Breast epithelium (tissue), 4 donors: Measurements from ENCODE around the gene PCDHGA8. TPM values are rescaled to one million over a fixed set of nuclear protein-coding genes. Genes with fewer than 3 reads are reported as not detected.

Experiments
- DNase-seq, 2 donors: peaks; one replicate each; pipeline ENCODE4 v3.0.0-alpha.2; 2019; ENCODE audit warnings: low spot score in 2 of 2
- H3K27ac ChIP-seq, 2 donors: fragments of 200-600 bp; sonication (generic) in 1 of 2; one replicate each; pipeline ENCODE4 v1.5.1; 2016 to 2019; ENCODE audit warnings: mild to moderate bottlenecking in 1 of 2
- H3K27me3 ChIP-seq, 2 donors: fragments of 200-600 bp; sonication (generic) in 1 of 2; one replicate each; pipeline versions ENCODE4 v1.5.1 to v1.6.0; 2017 to 2019; ENCODE audit warnings: control low read depth in 1 of 2, mild to moderate bottlenecking in 1 of 2
- H3K36me3 ChIP-seq: fragments of 200-600 bp; one replicate; pipeline ENCODE4 v1.5.1; 2019
- H3K4me1 ChIP-seq, 2 donors: fragments of 200-600 bp; sonication (generic); one replicate each; pipeline ENCODE4 v1.5.1; 2016 to 2019; ENCODE audit warnings: control low read depth in 1 of 2
- H3K4me3 ChIP-seq, 3 donors: fragments of 200-600 bp; sonication (generic); 1 replicate in 2 of 3; 2 replicates in 1 of 3; pipeline ENCODE4 v1.5.1; 2016 to 2019; ENCODE audit warnings: mild to moderate bottlenecking in 3 of 3, moderate library complexity in 2 of 3
- H3K9me3 ChIP-seq, 2 donors: fragments of 200-600 bp; sonication (generic) in 1 of 2; one replicate each; pipeline ENCODE4 v1.5.1; 2016 to 2019; ENCODE audit warnings: control low read depth in 1 of 2
- CTCF ChIP-seq, 3 donors: fragments of 450-650 bp; IDR thresholded peaks; one replicate each; pipeline ENCODE4 v1.5.1; 2016 to 2017; ENCODE audit warnings: antibody characterized with exemption in 3 of 3, mild to moderate bottlenecking in 3 of 3, moderate library complexity in 3 of 3
- POLR2A ChIP-seq: fragments of 450-650 bp; IDR thresholded peaks from one replicate; pipeline ENCODE4 v1.6.1; 2016; ENCODE audit warnings: antibody characterized with exemption, mild to moderate bottlenecking, moderate library complexity
- POLR2AphosphoS5 ChIP-seq, 3 donors: sonication (generic); formaldehyde crosslinking; IDR thresholded peaks; one replicate each; pipeline ENCODE4 v1.6.1; 2017; ENCODE audit warnings: antibody characterized with exemption in 3 of 3
- intact Hi-C: fragments of 100-400 bp; cut with DNase I; formaldehyde crosslinking; loops from one replicate; pipeline ENCODE4 v1.15.1; 2023; ENCODE audit warnings: low total_unique reads
- total RNA-seq, 3 donors: library from RNA; depleted of rRNA; stranded (reverse); fragments of >200 nt; gene quantifications; one replicate each; pipeline ENCODE4 v1.1.0, GENCODE V29; 2016

PCDHGA8 gene
- total RNA-seq, 3 donors from 2014 or later, result 2.6 to 7.2 (median 6.0) TPM

- TF ChIP-seq POLR2AphosphoS5 (IDR thresholded peaks at IDR 0.05) (no peak), CTCF (IDR thresholded peaks at IDR 0.05) (no peak), POLR2A (no peak)
- Histone ChIP-seq H3K27ac (no peak overlapping the region), H3K9me3 (peaks cover 74 to 96% of the 10 kb centered on the region in 2 donors), H3K4me1 (no peaks in the 10 kb centered on the region), H3K36me3 (no peaks in the 10 kb centered on the region), H3K27me3 (peaks cover 0 to 3% of the 10 kb centered on the region in 2 donors), H3K4me3 (peak overlapping the region in 1 of 3 donors; percentile 47)
- no peak for DNase-seq
- intact Hi-C loops, result no loop called here
Observed at GRCh38 chr5:141355641-141356040, 36.8 kb upstream of the PCDHGA8 start.

- DNase-seq, result no peak
- no peaks in the 10 kb centered on the region for H3K4me1 ChIP-seq
- TF ChIP-seq POLR2A, result no peak
- no peak for TF ChIP-seq CTCF (IDR thresholded peaks at IDR 0.05)
- TF ChIP-seq POLR2AphosphoS5 (IDR thresholded peaks at IDR 0.05), result no peak
- H3K27ac ChIP-seq, result no peak overlapping the region
- H3K4me3 ChIP-seq, result no peak overlapping the region
- intact Hi-C loops, result no loop called here
- H3K9me3 ChIP-seq, result peaks cover 74 to 96% of the 10 kb centered on the region in 2 donors
- H3K27me3 ChIP-seq, result no peaks in the 10 kb centered on the region
- no peaks in the 10 kb centered on the region for H3K36me3 ChIP-seq
Observed at GRCh38 chr5:141356133-141356532, 36.3 kb upstream of the PCDHGA8 start.

- intact Hi-C loops, result no loop called here
Observed at GRCh38 chr5:141356950-141357349, 35.5 kb upstream of the PCDHGA8 start.

GRCh38 chr5:141359790-141360426 lies 32.5 kb upstream of the PCDHGA8 start, which contains the start of gene PCDHGB2:
TSS of gene PCDHGB2 (plus strand) at chr5:141359994. CDS start at chr5:141360136, 142 bp downstream.
- Histone ChIP-seq H3K27me3 (no peaks in the 10 kb centered on the region), H3K9me3 (peaks cover 82 to 98% of the 10 kb centered on the region in 2 donors), H3K36me3 (no peaks in the 10 kb centered on the region), H3K4me1 (no peaks in the 10 kb centered on the region), H3K27ac (no peak within 1 kb of the TSS), H3K4me3 (peak within 1 kb of the TSS; percentile 24 to 37 (median 25))
- DNase-seq, result no peak
- intact Hi-C loops, result no loop called here
- no peak for TF ChIP-seq POLR2AphosphoS5 (IDR thresholded peaks at IDR 0.05)
- peak in 1 of 3 donors; percentile 25 for TF ChIP-seq CTCF (IDR thresholded peaks at IDR 0.05)

More at GRCh38 chr5:141356950-141357349, 35.5 kb upstream of the PCDHGA8 start:
- Histone ChIP-seq H3K4me1 (no peaks in the 10 kb centered on the region), H3K36me3 (no peaks in the 10 kb centered on the region), H3K27ac (no peak overlapping the region), H3K27me3 (no peaks in the 10 kb centered on the region), H3K9me3 (peaks cover 74 to 96% of the 10 kb centered on the region in 2 donors), H3K4me3 (peak overlapping the region in 1 of 3 donors; percentile 19)
- TF ChIP-seq POLR2AphosphoS5 (IDR thresholded peaks at IDR 0.05), result no peak
- no peak for TF ChIP-seq CTCF (IDR thresholded peaks at IDR 0.05)
- TF ChIP-seq POLR2A, result no peak
- DNase-seq, result no peak

GRCh38 chr5:141360685-141361084 lies 31.7 kb upstream of the PCDHGA8 start:
- peaks cover 82 to 98% of the 10 kb centered on the region in 2 donors for H3K9me3 ChIP-seq

More at GRCh38 chr5:141360685-141361084, 31.7 kb upstream of the PCDHGA8 start:
- intact Hi-C loops, result no loop called here
- Histone ChIP-seq H3K27ac (no peak overlapping the region), H3K27me3 (no peaks in the 10 kb centered on the region), H3K36me3 (no peaks in the 10 kb centered on the region), H3K4me1 (no peaks in the 10 kb centered on the region), H3K4me3 (peak overlapping the region in 2 of 3 donors; percentile 24 to 37)
- TF ChIP-seq POLR2AphosphoS5 (IDR thresholded peaks at IDR 0.05) (no peak), POLR2A (no peak), CTCF (IDR thresholded peaks at IDR 0.05) (no peak)
- no peak for DNase-seq
